UCSD-AML1 (cell line): ENCODE measurements around the gene PAX8.

ENCODE experiments used
- DNase-seq: peaks from one replicate; lab custom pipeline; 2025; ENCODE audit not compliant: unreplicated experiment; lab: John Stamatoyannopoulos, UW

The PAX8 gene

GRCh38 chr2:113172721-113173541 is 105.8 kb downstream of the PAX8 start:
- no peak for DNase-seq

GRCh38 chr2:113171334-113172075 is 107.2 kb downstream of the PAX8 start:
- no peak for DNase-seq

- no peak for DNase-seq
Measured at GRCh38 chr2:113169586-113169985, 109.1 kb downstream of the PAX8 start.

- no peak for DNase-seq
Measured at GRCh38 chr2:113169002-113169530, 109.7 kb downstream of the PAX8 start.

- DNase-seq: no peak
Measured at GRCh38 chr2:113167962-113168340, 110.8 kb downstream of the PAX8 start.

GRCh38 chr2:113167115-113167932 is 111.4 kb downstream of the PAX8 start:
- DNase-seq: peak; percentile 46

GRCh38 chr2:113166187-113166645 is 112.5 kb downstream of the PAX8 start:
- DNase-seq: no peak
